K562 (cell line): ENCODE measurements around the gene ATP5PO.

Experiments
- CTCF ChIP-seq, 3 experiments: IDR thresholded peaks in 2 of 3; conservative IDR thresholded peaks in 1 of 3; 2 replicates each; pipeline ENCODE4 v1.5.1; 2011 to 2012; ENCODE audit warnings: low read length in 3 of 3, mild to moderate bottlenecking in 3 of 3, control low read depth in 2 of 3, improper control_type of control experiment in 1 of 3, inconsistent platforms in 1 of 3, low read depth in 1 of 3, mixed read lengths in 1 of 3, moderate library complexity in 1 of 3; ENCODE audit not compliant: insufficient read depth in 2 of 3
- SUPT5H ChIP-seq: fragments of 450-650 bp; IDR thresholded peaks from 2 replicates; pipeline ENCODE4 v1.6.1; 2016
- ZNF431 ChIP-seq: sonication (generic); formaldehyde crosslinking; IDR thresholded peaks from 2 replicates; pipeline ENCODE4 v1.8.0; 2022; ENCODE audit warnings: mild to moderate bottlenecking, missing genetic modification reagents

- TF ChIP-seq ZNF431 (CRISPR knock-in tag): no peak
- no peak for TF ChIP-seq CTCF (IDR thresholded peaks at IDR 0.05 in 2 of 3, conservative IDR thresholded peaks at IDR 0.05 in 1 of 3; ENCODE audit: insufficient read depth in 2 of 3, low read depth in 1 of 3, low read length in 3 of 3)
- TF ChIP-seq SUPT5H: no peak
Observed at GRCh38 chr21:33866826-33867225, 48.8 kb downstream of the ATP5PO start.
